Mononuclear cell (primary cell): Measurements from ENCODE around the gene ZCCHC14. TPM values are rescaled to one million over a fixed set of nuclear protein-coding genes. Genes with fewer than 3 reads are reported as not detected.
"Not testable (repeated sequence)": the region's sequence is repeated elsewhere in the genome, so short reads cannot be mapped to it uniquely, and the experiment has no call there.

Experiments used
- H3K27me3 ChIP-seq: 2 replicates; pipeline ENCODE4 v1.6.0; 2011; ENCODE audit warnings: low read length, control low read depth; ENCODE audit not compliant: insufficient read depth
- H3K4me1 ChIP-seq: 2 replicates; pipeline ENCODE4 v1.5.1; 2011; ENCODE audit warnings: mild to moderate bottlenecking, low read length, control low read depth; ENCODE audit not compliant: insufficient read depth
- H3K4me3 ChIP-seq: 2 replicates; pipeline ENCODE4 v1.5.1; 2011; ENCODE audit warnings: mild to moderate bottlenecking, low read length, moderate library complexity
- H3K9me3 ChIP-seq: 2 replicates; pipeline ENCODE4 v1.5.1; 2011; ENCODE audit warnings: low read depth, mild to moderate bottlenecking, control low read depth, low read length
- total RNA-seq: library from RNA; depleted of rRNA; stranded (reverse); fragments of >200 nt; gene quantifications from one replicate; pipeline ENCODE4 v1.2.3, GENCODE V29; 2012

ZCCHC14 gene
- total RNA-seq, 1 donor = 6.0 TPM

- H3K4me3 ChIP-seq, H3K27me3 ChIP-seq, H3K9me3 ChIP-seq: not testable (repeated sequence)
- H3K4me1 ChIP-seq = peaks cover 13% of the 10 kb centered on the region
These were observed 17.0 kb upstream of the ZCCHC14 start for GRCh38 chr16:87509778-87510177.

GRCh38 chr16:87507351-87508069, 14.7 kb upstream of the ZCCHC14 start:
- Histone ChIP-seq H3K4me3 (no peak overlapping the region), H3K9me3 (no peaks in the 10 kb centered on the region), H3K4me1 (peaks cover 13% of the 10 kb centered on the region), H3K27me3 (no peaks in the 10 kb centered on the region)

- Histone ChIP-seq H3K4me1 (peaks cover 13% of the 10 kb centered on the region), H3K27me3 (no peaks in the 10 kb centered on the region), H3K9me3 (no peaks in the 10 kb centered on the region), H3K4me3 (no peak overlapping the region)
These were observed 13.9 kb upstream of the ZCCHC14 start for GRCh38 chr16:87506423-87507350.

GRCh38 chr16:87505834-87506233, 13.0 kb upstream of the ZCCHC14 start:
- H3K4me1 ChIP-seq = peaks cover 13% of the 10 kb centered on the region
- H3K27me3 ChIP-seq = no peaks in the 10 kb centered on the region
- no peak overlapping the region for H3K4me3 ChIP-seq
- H3K9me3 ChIP-seq = no peaks in the 10 kb centered on the region

GRCh38 chr16:87503232-87503937, 10.6 kb upstream of the ZCCHC14 start:
- H3K4me1 ChIP-seq = peaks cover 12% of the 10 kb centered on the region
- not testable (repeated sequence) for H3K27me3 ChIP-seq, H3K9me3 ChIP-seq, H3K4me3 ChIP-seq

- Histone ChIP-seq H3K9me3 (no peaks in the 10 kb centered on the region), H3K27me3 (peaks cover 8% of the 10 kb centered on the region), H3K4me3 (no peak overlapping the region), H3K4me1 (peaks cover 4% of the 10 kb centered on the region)
These were observed 9.6 kb upstream of the ZCCHC14 start for GRCh38 chr16:87502308-87502969.

- peaks cover 9% of the 10 kb centered on the region for H3K4me1 ChIP-seq
- H3K4me3 ChIP-seq = no peak overlapping the region
- no peaks in the 10 kb centered on the region for H3K9me3 ChIP-seq
- H3K27me3 ChIP-seq = peaks cover 8% of the 10 kb centered on the region
These were observed 8.3 kb upstream of the ZCCHC14 start for GRCh38 chr16:87501117-87501516.

GRCh38 chr16:87499189-87499486, 6.3 kb upstream of the ZCCHC14 start:
- no peak overlapping the region for H3K4me3 ChIP-seq
- peaks cover 8% of the 10 kb centered on the region for H3K27me3 ChIP-seq
- H3K4me1 ChIP-seq = peaks cover 14% of the 10 kb centered on the region
- no peaks in the 10 kb centered on the region for H3K9me3 ChIP-seq

GRCh38 chr16:87498324-87499188, 5.7 kb upstream of the ZCCHC14 start:
- Histone ChIP-seq H3K4me3 (no peak overlapping the region), H3K27me3 (peaks cover 8% of the 10 kb centered on the region), H3K4me1 (peaks cover 17% of the 10 kb centered on the region), H3K9me3 (no peaks in the 10 kb centered on the region)

- H3K4me3 ChIP-seq, H3K9me3 ChIP-seq, H3K27me3 ChIP-seq: not testable (repeated sequence)
- peaks cover 21% of the 10 kb centered on the region for H3K4me1 ChIP-seq
These were observed 5.0 kb upstream of the ZCCHC14 start for GRCh38 chr16:87497767-87498290.

- not testable (repeated sequence) for H3K27me3 ChIP-seq, H3K4me3 ChIP-seq, H3K9me3 ChIP-seq
- H3K4me1 ChIP-seq = peaks cover 21% of the 10 kb centered on the region
These were observed 4.4 kb upstream of the ZCCHC14 start for GRCh38 chr16:87497023-87497766.

- H3K9me3 ChIP-seq = no peaks in the 10 kb centered on the region
- H3K4me3 ChIP-seq = no peak overlapping the region
- peaks cover 26% of the 10 kb centered on the region for H3K4me1 ChIP-seq
- peaks cover 8% of the 10 kb centered on the region for H3K27me3 ChIP-seq
These were observed 3.6 kb upstream of the ZCCHC14 start for GRCh38 chr16:87496447-87496801.

- Histone ChIP-seq H3K4me1 (peaks cover 32% of the 10 kb centered on the region), H3K27me3 (peaks cover 8% of the 10 kb centered on the region), H3K4me3 (no peak overlapping the region), H3K9me3 (no peaks in the 10 kb centered on the region)
These were observed 3.0 kb upstream of the ZCCHC14 start for GRCh38 chr16:87495578-87496446.
